HG03457 (cell line): Measurements from ENCODE around the gene KCNG2.

Experiments
- ATAC-seq: cut with Tn5 transposase; IDR thresholded peaks from one replicate; pipeline ENCODE4 v1.9.1; 2021; ENCODE audit warnings: moderate number of reproducible peaks; ENCODE audit not compliant: unreplicated experiment

KCNG2 gene

GRCh38 chr18:79766308-79766707 is 31.4 kb upstream of the KCNG2 start:
- no peak for ATAC-seq

DNA sequence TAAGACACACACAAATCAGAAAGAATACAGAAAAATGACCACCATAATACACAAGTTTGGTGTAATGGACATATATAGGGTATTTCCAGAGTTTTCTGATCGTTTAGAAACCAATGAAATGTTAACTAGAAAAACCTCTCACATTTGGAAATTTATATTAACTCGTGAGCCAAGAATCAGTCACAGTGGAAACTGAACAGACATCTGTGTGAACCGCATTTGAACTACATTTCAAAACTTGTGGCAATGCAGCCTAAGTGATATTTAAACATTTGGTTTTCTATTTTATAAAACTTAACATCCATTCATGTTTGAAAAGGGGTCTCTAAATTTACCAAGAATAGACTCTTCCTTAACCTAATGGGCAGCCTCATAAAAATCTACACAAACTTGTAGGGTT is 29.0 kb upstream of the KCNG2 start:
- ATAC-seq, result no peak

- no peak for ATAC-seq
Measured at GRCh38 chr18:79769698-79770500, 27.8 kb upstream of the KCNG2 start.

DNA sequence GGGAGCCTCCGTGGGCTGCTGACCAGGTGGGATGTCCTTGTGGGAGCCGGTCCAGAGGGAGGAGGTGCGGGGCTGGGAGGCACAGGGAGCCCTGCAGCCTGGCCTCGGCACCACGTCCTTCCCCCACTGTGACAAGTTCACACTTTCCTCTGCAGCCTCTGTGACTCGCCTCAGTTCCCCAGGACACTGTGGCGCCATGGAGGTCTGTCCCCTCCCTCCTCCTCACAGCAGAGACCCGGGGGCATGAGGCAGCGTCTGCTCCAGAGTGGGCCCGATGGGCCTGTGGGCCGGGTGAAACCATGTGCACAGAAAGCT is 27.3 kb upstream of the KCNG2 start:
- ATAC-seq, result no peak

- no peak for ATAC-seq
Measured at GRCh38 chr18:79770826-79771225, 26.9 kb upstream of the KCNG2 start.

- no peak for ATAC-seq
Measured at GRCh38 chr18:79771446-79772107, 26.2 kb upstream of the KCNG2 start.

DNA sequence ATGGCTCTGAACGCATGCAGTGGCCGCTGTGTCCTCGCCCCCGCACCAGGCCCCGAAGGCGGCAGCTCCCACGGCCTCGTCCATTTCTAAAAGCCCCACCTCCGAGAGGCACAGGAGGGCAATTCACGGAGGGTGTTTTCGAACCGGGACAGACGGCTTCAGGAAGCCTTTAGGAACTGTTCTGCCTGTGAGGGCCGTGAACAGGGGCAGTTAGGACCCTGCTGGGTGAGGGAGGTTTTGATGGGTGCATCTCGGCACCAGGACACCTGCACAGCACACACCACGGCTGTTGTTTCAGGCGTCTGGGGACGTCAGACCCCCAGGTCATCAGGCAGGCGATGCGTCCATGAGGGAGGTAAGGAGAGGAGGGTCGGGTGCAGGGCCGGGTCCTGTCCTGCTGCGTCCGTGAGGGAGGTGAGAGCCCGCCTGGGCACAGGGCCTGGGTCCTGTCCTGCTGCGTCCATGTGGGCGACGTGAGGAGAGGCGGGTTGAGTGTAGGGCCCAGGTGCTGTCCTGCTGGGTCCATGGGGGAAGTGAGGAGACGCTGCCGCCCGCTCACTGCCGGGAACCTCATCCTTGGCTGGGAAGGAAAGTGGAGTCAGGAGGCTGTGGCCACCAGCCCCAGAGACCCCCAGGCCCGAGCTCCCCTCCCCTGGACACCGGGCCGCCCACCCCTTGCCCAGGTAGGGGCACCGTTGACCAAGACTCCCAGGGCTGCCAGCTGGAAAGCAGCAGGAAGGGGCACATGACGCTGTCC is 25.5 kb upstream of the KCNG2 start:
- ATAC-seq, result no peak

- ATAC-seq, result no peak
Measured at GRCh38 chr18:79772865-79773696, 24.7 kb upstream of the KCNG2 start.

DNA sequence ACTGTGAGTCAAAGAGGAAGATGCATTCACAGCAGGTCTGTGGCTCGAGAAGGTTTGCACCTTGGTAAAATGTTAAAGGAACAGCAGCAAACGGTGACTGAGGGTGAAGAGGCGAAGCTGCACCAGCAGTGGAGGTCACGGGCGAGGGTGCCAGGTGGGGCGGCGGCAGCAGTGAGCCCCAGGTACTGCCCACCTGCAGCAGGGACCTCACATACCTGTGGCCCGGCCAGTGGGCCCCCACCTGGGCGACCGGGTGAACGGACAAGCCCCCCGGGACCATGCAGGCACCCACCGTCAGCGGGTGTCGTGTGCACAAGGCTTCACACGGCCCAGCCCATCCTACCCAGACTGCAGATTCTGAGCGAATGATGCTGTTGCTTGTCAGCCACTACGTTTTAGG is 23.6 kb upstream of the KCNG2 start:
- no peak for ATAC-seq

- ATAC-seq, result no peak
Measured at GRCh38 chr18:79775441-79776221, 22.1 kb upstream of the KCNG2 start.

- no peak for ATAC-seq
Measured at GRCh38 chr18:79776674-79777073, 21.1 kb upstream of the KCNG2 start.

DNA sequence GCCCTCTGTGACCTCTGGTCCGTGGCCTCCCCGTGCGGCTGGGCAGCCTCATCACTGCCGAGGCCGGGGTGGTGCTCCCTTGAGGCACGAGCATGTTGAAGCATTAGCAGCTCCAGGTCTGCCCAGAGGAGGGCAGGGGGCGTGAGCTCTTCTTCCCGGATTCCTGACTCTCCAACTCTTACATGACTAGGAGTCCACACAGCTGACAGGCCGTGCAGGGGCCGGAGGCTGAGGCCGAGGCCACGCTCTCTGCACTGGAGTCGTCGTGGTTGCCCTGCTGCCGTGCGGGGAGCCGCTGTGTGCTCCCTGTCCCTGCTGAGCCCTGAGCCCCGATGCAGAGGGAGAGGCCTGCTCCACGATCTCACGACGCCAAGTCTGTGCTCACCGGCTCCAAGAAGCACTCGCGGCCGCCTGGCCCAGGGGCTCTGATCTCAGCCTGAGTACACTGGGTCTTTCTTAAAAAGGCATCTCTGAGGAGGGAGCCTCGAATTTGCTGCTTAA is 19.4 kb upstream of the KCNG2 start:
- ATAC-seq, result no peak

DNA sequence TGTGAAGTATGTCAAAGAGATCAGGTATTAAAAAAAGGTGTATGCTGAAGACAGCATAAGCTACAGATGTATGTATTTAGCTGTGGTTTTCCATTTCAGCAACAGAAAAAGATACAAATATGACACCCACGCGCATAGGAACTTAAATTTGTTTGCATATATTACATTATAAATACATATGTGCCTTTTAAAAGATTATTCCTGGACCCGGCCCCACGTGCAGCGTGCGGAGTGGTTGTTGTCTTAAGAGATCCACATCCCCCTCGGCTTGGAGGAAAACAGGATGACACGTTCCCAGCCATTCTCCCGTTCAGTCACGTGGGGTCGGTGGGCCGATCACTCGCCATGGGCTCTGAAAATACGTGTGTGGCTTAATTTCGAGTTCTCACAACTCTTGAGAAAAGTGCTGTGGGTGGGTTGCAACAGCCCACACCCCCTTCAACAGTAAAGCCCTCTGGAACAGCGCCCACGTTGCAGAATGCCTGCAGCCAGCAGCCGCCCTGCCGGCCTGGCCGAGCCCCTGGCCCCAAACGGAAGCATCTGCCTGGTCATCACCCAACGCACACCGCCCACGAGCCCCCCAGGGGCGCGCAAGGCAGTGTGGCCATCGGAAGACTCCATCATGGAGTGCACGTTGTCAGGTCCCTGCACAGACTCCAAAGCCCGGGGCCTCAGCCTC is 18.6 kb upstream of the KCNG2 start:
- no peak for ATAC-seq

DNA sequence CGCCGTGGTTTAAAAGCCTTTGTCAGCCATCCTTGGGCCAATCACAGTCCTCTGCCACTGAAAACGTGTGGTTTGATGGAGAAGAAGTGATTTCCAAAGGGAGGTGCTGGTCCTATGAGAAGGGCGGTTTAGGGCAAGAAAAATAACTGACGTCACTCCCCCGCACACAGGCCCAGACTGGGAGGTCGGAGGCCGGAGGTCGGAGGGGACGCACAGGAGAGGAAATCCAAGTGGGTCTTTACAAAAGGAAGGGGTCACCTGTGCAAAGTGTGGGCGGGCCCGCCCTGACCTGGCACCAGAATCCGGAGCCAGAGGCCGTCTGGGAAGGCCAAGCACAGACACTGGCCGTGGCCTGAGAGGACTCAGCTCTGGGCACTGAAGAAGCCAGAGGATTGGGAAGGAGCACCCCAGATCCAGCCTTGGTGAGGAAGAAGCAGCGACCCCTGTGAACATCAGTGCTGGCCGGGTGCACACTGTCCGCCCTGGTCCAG is 18.0 kb upstream of the KCNG2 start:
- ATAC-seq, result no peak

DNA sequence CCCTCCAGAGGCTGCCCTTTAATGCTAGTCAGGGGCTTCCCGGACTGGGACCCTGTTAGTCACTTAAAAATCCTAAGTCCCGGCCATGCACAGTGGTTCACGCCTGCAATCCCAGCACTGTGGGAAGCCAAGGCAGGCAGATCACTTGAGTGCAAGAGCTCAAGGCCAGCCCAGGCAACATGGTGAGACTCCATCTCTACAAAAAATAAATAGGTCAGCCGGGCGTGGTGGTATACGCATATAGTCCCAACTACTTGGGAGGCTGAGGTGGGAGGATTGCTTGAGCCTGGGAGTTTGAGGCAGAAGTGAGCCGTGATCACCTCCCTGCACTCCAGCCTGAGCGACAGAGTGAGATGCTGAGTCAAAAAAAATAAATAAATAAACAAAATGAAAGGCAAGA is 17.2 kb upstream of the KCNG2 start:
- ATAC-seq, result no peak

GRCh38 chr18:79781331-79781941 is 16.3 kb upstream of the KCNG2 start:
- no peak for ATAC-seq

GRCh38 chr18:79782566-79783308 is 15.0 kb upstream of the KCNG2 start:
- no peak for ATAC-seq
